H1 (cell line): ENCODE data around the gene EMC1. TPM values are rescaled to one million over a fixed set of nuclear protein-coding genes. Genes with fewer than 3 reads are reported as not detected.

Experiments used
- CTCF ChIA-PET: fragments of 300-600 bp; sonication (Branson Sonifier 250); formaldehyde crosslinking; loops from one replicate; lab custom pipeline; 2021; ENCODE audit not compliant: partially characterized antibody; lab: Charles Lee
- POLR2A ChIA-PET: fragments of 300-600 bp; sonication (Branson Sonifier 250); formaldehyde crosslinking; loops from one replicate; lab custom pipeline; 2021; ENCODE audit warnings: inconsistent platforms; ENCODE audit not compliant: partially characterized antibody; lab: Charles Lee
- DNase-seq, 2 experiments: peaks; one replicate each; pipeline versions ENCODE4 v3.0.0 to v3.0.0-alpha.2; 2010 to 2022; ENCODE audit warnings: low spot score in 2 of 2, low read depth in 1 of 2, mixed read lengths in 1 of 2
- FAIRE-seq: peaks from 2 replicates; lab custom pipeline; 2011; peaks lifted over from hg19 to GRCh38; lab: Jason Lieb, UNC
- H2AFZ ChIP-seq: 2 replicates; pipeline ENCODE4 v1.8.1; 2012; ENCODE audit warnings: low read length, inconsistent platforms
- H2AK5ac ChIP-seq: 2 replicates; pipeline ENCODE4 v1.6.1; 2013; ENCODE audit warnings: low read depth, low read length
- H2BK120ac ChIP-seq: replicated peaks from 2 replicates; pipeline ENCODE3; 2013; ENCODE audit warnings: low read depth, low read length, inconsistent platforms
- H2BK12ac ChIP-seq: 2 replicates; pipeline ENCODE4 v1.6.1; 2013; ENCODE audit warnings: low read depth, low read length
- H2BK15ac ChIP-seq: 2 replicates; pipeline ENCODE4 v1.6.1; 2013; ENCODE audit warnings: low read length
- H2BK20ac ChIP-seq: 2 replicates; pipeline ENCODE4 v1.6.1; 2013; ENCODE audit warnings: low read length
- H2BK5ac ChIP-seq: 2 replicates; pipeline ENCODE4 v1.6.1; 2013; ENCODE audit warnings: low read depth, low read length
- H3K14ac ChIP-seq: 2 replicates; pipeline ENCODE4 v1.6.1; 2013; ENCODE audit warnings: inconsistent platforms; ENCODE audit not compliant: insufficient read length
- H3K18ac ChIP-seq: 2 replicates; pipeline ENCODE4 v1.6.1; 2013; ENCODE audit warnings: low read length; ENCODE audit errors: extremely low read depth
- H3K23ac ChIP-seq: 2 replicates; pipeline ENCODE4 v1.6.1; 2013; ENCODE audit warnings: inconsistent platforms; ENCODE audit not compliant: insufficient read length
- H3K23me2 ChIP-seq: 2 replicates; pipeline ENCODE4 v1.6.1; 2013; ENCODE audit warnings: low read depth, low read length
- H3K27ac ChIP-seq: 2 replicates; pipeline ENCODE4 v1.6.1; 2011; ENCODE audit warnings: low read depth, low read length, inconsistent platforms
- H3K27me3 ChIP-seq, 4 experiments: replicated peaks in 1 of 4; 1 replicate in 1 of 4; 2 replicates in 3 of 4; pipeline versions ENCODE4 v1.6.1 to v1.8.1; 2011 to 2013; ENCODE audit warnings: low read length in 3 of 4, mild to moderate bottlenecking in 3 of 4, inconsistent platforms in 2 of 4, mixed read lengths in 2 of 4, moderate library complexity in 1 of 4; ENCODE audit not compliant: control insufficient read depth in 3 of 4, insufficient read depth in 3 of 4; ENCODE audit errors: extremely low read depth in 1 of 4
- H3K36me3 ChIP-seq, 4 experiments: 2 replicates each; pipeline versions ENCODE4 v1.6.1 to v1.8.1; 2011 to 2013; ENCODE audit warnings: mild to moderate bottlenecking in 4 of 4, low read length in 3 of 4, moderate library complexity in 2 of 4, control low read depth in 1 of 4, inconsistent platforms in 1 of 4; ENCODE audit not compliant: insufficient read depth in 4 of 4, control insufficient read depth in 2 of 4
- H3K4ac ChIP-seq: replicated peaks from 2 replicates; pipeline ENCODE3; 2013; ENCODE audit warnings: low read length, low read depth, mixed read lengths, inconsistent platforms; ENCODE audit not compliant: insufficient read length
- H3K4me1 ChIP-seq, 4 experiments: replicated peaks in 1 of 4; 1 replicate in 1 of 4; 2 replicates in 3 of 4; pipeline versions ENCODE4 v1.6.1 to v1.8.1; 2011 to 2013; ENCODE audit warnings: low read length in 3 of 4, inconsistent platforms in 2 of 4, mixed read lengths in 1 of 4; ENCODE audit not compliant: insufficient read depth in 4 of 4, control insufficient read depth in 3 of 4
- H3K4me2 ChIP-seq, 2 experiments: 2 replicates each; pipeline versions ENCODE4 v1.6.1 to v1.8.1; 2011 to 2013; ENCODE audit warnings: low read depth in 2 of 2, low read length in 2 of 2, control low read depth in 1 of 2, inconsistent platforms in 1 of 2, mild to moderate bottlenecking in 1 of 2; ENCODE audit not compliant: insufficient read depth in 1 of 2
- H3K4me3 ChIP-seq, 4 experiments: fragments of 200-600, 300-600 bp in 1 of 4; sonication (generic), shearing (Covaris generic), sonication (Bioruptor Twin) in 1 of 4; 2 replicates each; pipeline versions ENCODE4 v1.5.1 to v1.8.1; 2011 to 2016; ENCODE audit warnings: low read length in 4 of 4, low read depth in 3 of 4, control low read depth in 2 of 4, inconsistent platforms in 2 of 4, mild to moderate bottlenecking in 2 of 4, mixed read lengths in 1 of 4, moderate library complexity in 1 of 4; ENCODE audit not compliant: insufficient read depth in 2 of 4; ENCODE audit errors: extremely low read depth in 1 of 4
- H3K56ac ChIP-seq: replicated peaks from 2 replicates; pipeline ENCODE3; 2013; ENCODE audit warnings: low read depth, mild to moderate bottlenecking, mixed read lengths, low read length, inconsistent platforms; ENCODE audit not compliant: insufficient read length
- H3K79me1 ChIP-seq: 2 replicates; pipeline ENCODE4 v1.6.1; 2013; ENCODE audit warnings: low read depth, low read length, control low read depth
- H3K79me2 ChIP-seq, 2 experiments: 2 replicates each; pipeline versions ENCODE4 v1.6.1 to v1.8.1; 2012 to 2013; ENCODE audit warnings: low read length in 2 of 2, mild to moderate bottlenecking in 2 of 2, inconsistent platforms in 1 of 2; ENCODE audit not compliant: insufficient read depth in 2 of 2, control insufficient read depth in 1 of 2
- H3K9ac ChIP-seq, 4 experiments: replicated peaks in 1 of 4; 1 replicate in 1 of 4; 2 replicates in 3 of 4; pipeline versions ENCODE4 v1.6.1 to v1.8.1; 2011 to 2013; ENCODE audit warnings: low read depth in 3 of 4, low read length in 3 of 4, control low read depth in 2 of 4, mild to moderate bottlenecking in 2 of 4, moderate library complexity in 2 of 4, inconsistent platforms in 1 of 4; ENCODE audit errors: extremely low read depth in 1 of 4
- H3K9me3 ChIP-seq, 2 experiments: 2 replicates each; pipeline versions ENCODE4 v1.6.1 to v1.8.1; 2012 to 2013; ENCODE audit warnings: mild to moderate bottlenecking in 2 of 2, moderate library complexity in 2 of 2, control low read depth in 1 of 2, inconsistent platforms in 1 of 2, low read depth in 1 of 2, low read length in 1 of 2, mixed read lengths in 1 of 2; ENCODE audit not compliant: insufficient read depth in 2 of 2
- H4K20me1 ChIP-seq, 2 experiments: replicated peaks in 1 of 2; 2 replicates each; pipeline versions ENCODE3 to v1.8.1; 2011 to 2013; ENCODE audit warnings: inconsistent platforms in 2 of 2, low read length in 2 of 2, mild to moderate bottlenecking in 1 of 2; ENCODE audit not compliant: insufficient read depth in 2 of 2, control insufficient read depth in 1 of 2
- H4K5ac ChIP-seq: 2 replicates; pipeline ENCODE4 v1.6.1; 2013; ENCODE audit warnings: low read length, low read depth, mixed read lengths, inconsistent platforms; ENCODE audit not compliant: insufficient read length
- H4K8ac ChIP-seq: 2 replicates; pipeline ENCODE4 v1.8.0; 2013; ENCODE audit warnings: mild to moderate bottlenecking, moderate library complexity, low read length, inconsistent platforms; ENCODE audit not compliant: insufficient read depth; ENCODE audit errors: extremely low read depth
- H4K91ac ChIP-seq: replicated peaks from 2 replicates; pipeline ENCODE3; 2013; ENCODE audit warnings: low read length, mixed read lengths, inconsistent platforms; ENCODE audit not compliant: insufficient read length
- ATF2 ChIP-seq: IDR thresholded peaks from 2 replicates; pipeline ENCODE4 v1.6.1; 2012; ENCODE audit warnings: low read length, inconsistent platforms
- CEBPB ChIP-seq: IDR thresholded peaks from 2 replicates; pipeline ENCODE4 v1.6.1; 2012; ENCODE audit warnings: low read depth, low read length
- MAFK ChIP-seq: IDR thresholded peaks from 2 replicates; pipeline ENCODE4 v1.6.1; 2012; ENCODE audit warnings: low read depth, mild to moderate bottlenecking, improper control_type of control experiment, low read length
- NANOG ChIP-seq: IDR thresholded peaks from 2 replicates; pipeline ENCODE4 v1.6.1; 2011; ENCODE audit warnings: low read length, low read depth, mild to moderate bottlenecking, inconsistent platforms; ENCODE audit not compliant: insufficient read depth, poor library complexity, severe bottlenecking
- NRF1 ChIP-seq: IDR thresholded peaks from 2 replicates; pipeline ENCODE4 v1.6.1; 2011; ENCODE audit warnings: mild to moderate bottlenecking, low read depth, low read length, improper control_type of control experiment
- WGBS, 2 experiments: shearing (Covaris generic) in 1 of 2; methylation state at CpG; one replicate each; pipeline versions ENCODE4 v1.1.6 to v1.1.7; 2013 to 2015; ENCODE audit warnings: low lambda C conversion rate in 2 of 2, mixed read lengths in 2 of 2, inconsistent platforms in 1 of 2, low coverage in 1 of 2, missing lambda C conversion rate in 1 of 2; ENCODE audit not compliant: insufficient replicate concordance in 2 of 2, insufficient coverage in 1 of 2, insufficient read length in 1 of 2; ENCODE audit errors: extremely low coverage in 1 of 2, missing lambda C conversion rate in 1 of 2; 5-methylcytosine and 5-hydroxymethylcytosine counted together
- polyA plus RNA-seq, 7 experiments: library from polyadenylated mRNA; depleted of rRNA in 3 of 7; stranded (reverse) in 5 of 7; unstranded in 2 of 7; fragments of >200 nt in 5 of 7; fragments of 200-250 nt in 2 of 7; gene quantifications; 1 replicate in 5 of 7; 2 replicates in 1 of 7; 4 replicates in 1 of 7; pipeline versions ENCODE4 v1.2.1 to v1.2.3, GENCODE V29; 2011 to 2013; ENCODE audit warnings: missing spikeins in 2 of 7, mixed read lengths in 2 of 7
- total RNA-seq: library from RNA; stranded (reverse); fragmentation: NEBNext Ultra II Directional; extraction: Animal tissue kit (Norgen Biotek cat#: 25700); gene quantifications from 2 replicates; pipeline ENCODE4 v1.2.1, GENCODE V29; 2021

EMC1 gene
- total and polyA plus RNA-seq, 2 of the 8 experiments (the other 6 are each of a cell fraction or from before 2014, with no cell fraction given): 51.0 to 53.5 TPM

DNA sequence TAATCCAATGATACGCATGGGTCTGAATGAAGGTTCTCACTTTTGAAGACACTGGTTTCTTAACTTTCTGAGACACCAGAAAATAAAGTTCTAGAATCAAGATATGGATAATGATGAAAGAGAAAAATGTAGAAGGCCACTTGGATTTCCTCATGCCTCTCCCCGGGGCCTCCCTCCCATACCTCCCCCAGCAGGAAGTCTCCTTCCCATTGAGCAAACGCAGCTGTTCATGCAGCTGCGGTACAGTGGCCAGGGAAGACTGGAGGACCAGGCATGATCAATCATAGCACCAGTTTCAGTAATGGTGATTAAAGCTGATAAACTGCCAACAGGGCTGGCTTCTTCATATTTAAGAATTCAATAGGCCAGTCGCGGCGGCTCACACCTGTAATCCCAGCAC, 30.3 kb downstream of the EMC1 start:
- DNase-seq: no peak
- no peak overlapping the region for H2BK12ac ChIP-seq
- H3K79me1 ChIP-seq: no peaks in the 10 kb centered on the region; the same call in 1 of the 2 replicates
- H2BK15ac ChIP-seq: no peak overlapping the region
- H2AFZ ChIP-seq: no peak overlapping the region
- no peak overlapping the region for H2BK5ac ChIP-seq
- H4K5ac ChIP-seq: no peak overlapping the region
- H3K23ac ChIP-seq: no peak overlapping the region
- H3K9ac ChIP-seq: no peak overlapping the region
- no peak overlapping the region for H3K14ac ChIP-seq
- POLR2A ChIA-PET: interaction anchor here (1.9 to 6.2 kb wide), 2 partner anchors 13 to 150 kb away, joined by 4 to 42 read pairs; partner anchors contain the start of gene UBR4
- H3K23me2 ChIP-seq: no peaks in the 10 kb centered on the region
- H3K56ac ChIP-seq: no peak overlapping the region
- CTCF ChIA-PET: interaction anchor here (7.1 kb wide), 1 partner anchor 20 kb away, joined by 40 read pairs; no protein-coding TSS in a partner anchor
- no peak overlapping the region for H3K4ac ChIP-seq
- H3K27ac ChIP-seq: no peak overlapping the region
- H3K4me2 ChIP-seq: no peak overlapping the region
- peaks cover 38 to 69% (median 63%) of the 10 kb centered on the region in 4 experiments for H3K36me3 ChIP-seq
- H3K4me1 ChIP-seq: no peaks in the 10 kb centered on the region
- no peak overlapping the region for H2BK20ac ChIP-seq
- no peak for TF ChIP-seq CEBPB
- TF ChIP-seq NANOG: no peak
- TF ChIP-seq NRF1: no peak
- no peak for TF ChIP-seq MAFK
- TF ChIP-seq ATF2: no peak
- H4K8ac ChIP-seq: no peak overlapping the region
- no peaks in the 10 kb centered on the region for H3K27me3 ChIP-seq
- no peaks in the 10 kb centered on the region for H3K79me2 ChIP-seq
- no peak overlapping the region for H3K4me3 ChIP-seq
- H4K20me1 ChIP-seq: peaks cover 0 to 8% of the 10 kb centered on the region in 2 experiments
- 88% methylated on average over 7 of the region's 7 CpGs; no CpG with 5 or more reads in 1 of the 2 experiments for WGBS, 2 experiments
- H4K91ac ChIP-seq: no peak overlapping the region
- no peaks in the 10 kb centered on the region for H3K9me3 ChIP-seq
- no peak overlapping the region for H2AK5ac ChIP-seq
- FAIRE-seq: no peak
- H3K18ac ChIP-seq: no peak overlapping the region
- H2BK120ac ChIP-seq: no peak overlapping the region
